Smooth muscle cell (in vitro differentiated cells): ENCODE results near the gene PIK3R5. TPM values are rescaled to one million over a fixed set of nuclear protein-coding genes. Genes with fewer than 3 reads are reported as not detected.
A peak's percentile ranks its signal among the peaks of the same experiment; 100 is the strongest.

Experiments used
- DNase-seq: peaks from one replicate; lab custom pipeline; 2025; ENCODE audit not compliant: unreplicated experiment; lab: John Stamatoyannopoulos, UW
- H2AFZ ChIP-seq: fragments of 200-600 bp; sonication (generic); 2 replicates; pipeline ENCODE4 v1.6.0; 2016; ENCODE audit warnings: antibody characterized with exemption, low read depth, mild to moderate bottlenecking
- H3F3A ChIP-seq: fragments of 200-600 bp; sonication (generic); 2 replicates; pipeline ENCODE4 v1.6.0; 2017; ENCODE audit warnings: antibody characterized with exemption, low read depth
- H3K27ac ChIP-seq: fragments of 200-600 bp; sonication (generic); 2 replicates; pipeline ENCODE4 v1.5.1; 2016; ENCODE audit warnings: low read depth, mild to moderate bottlenecking
- H3K27me3 ChIP-seq: fragments of 200-600 bp; sonication (generic); 2 replicates; pipeline ENCODE4 v1.6.1; 2016; ENCODE audit warnings: low read depth, mild to moderate bottlenecking
- H3K36me3 ChIP-seq: fragments of 200-600 bp; sonication (generic); 2 replicates; pipeline ENCODE4 v1.5.1; 2016; ENCODE audit warnings: low read depth
- H3K4me1 ChIP-seq: fragments of 200-600 bp; sonication (generic); 2 replicates; pipeline ENCODE4 v1.5.1; 2016; ENCODE audit warnings: low read depth
- H3K4me2 ChIP-seq: fragments of 200-600 bp; sonication (generic); 2 replicates; pipeline ENCODE4 v1.6.0; 2016; ENCODE audit warnings: mild to moderate bottlenecking
- H3K4me3 ChIP-seq: fragments of 200-600 bp; sonication (generic); 2 replicates; pipeline ENCODE4 v1.5.1; 2016; ENCODE audit warnings: mild to moderate bottlenecking
- H3K79me2 ChIP-seq: fragments of 200-600 bp; sonication (generic); 2 replicates; pipeline ENCODE4 v1.6.0; 2016; ENCODE audit warnings: low read depth, mild to moderate bottlenecking
- H3K9ac ChIP-seq: fragments of 200-600 bp; sonication (generic); 2 replicates; pipeline ENCODE4 v1.6.0; 2016; ENCODE audit warnings: low read depth
- H3K9me3 ChIP-seq: fragments of 200-600 bp; sonication (generic); replicated peaks from 2 replicates; pipeline ENCODE4 v1.5.1; 2016; ENCODE audit warnings: low read depth
- H4K20me1 ChIP-seq: fragments of 200-600 bp; sonication (generic); 2 replicates; pipeline ENCODE4 v1.6.0; 2016; ENCODE audit warnings: low read depth
- CTCF ChIP-seq: fragments of 200-600 bp; sonication (generic); IDR thresholded peaks from 2 replicates; pipeline ENCODE4 v1.5.1; 2017; ENCODE audit warnings: borderline replicate concordance, mild to moderate bottlenecking, antibody characterized with exemption; ENCODE audit not compliant: insufficient read depth, poor library complexity, severe bottlenecking
- WGBS: methylation state at CpG from one replicate; pipeline ENCODE4 v1.1.7; 2016; ENCODE audit warnings: low lambda C conversion rate; 5-methylcytosine and 5-hydroxymethylcytosine counted together
- polyA plus RNA-seq: library from polyadenylated mRNA; unstranded; fragments of >200 nt; fragmentation: Nextera tagmentation; extraction: Ambion mirVana; gene quantifications from 2 replicates; pipeline ENCODE4 v1.2.1, GENCODE V29; 2016
- total RNA-seq: library from RNA; depleted of rRNA; stranded (reverse); fragments of >200 nt; gene quantifications from 2 replicates; pipeline ENCODE4 v1.2.3, GENCODE V29; 2014

Gene PIK3R5
- total and polyA plus RNA-seq, 2 experiments from 2014 or later = not detected

GRCh38 chr17:8894673-8895578 is 70.6 kb downstream of the PIK3R5 start:
- peak overlapping the region; percentile 28 for H3K4me3 ChIP-seq
- H3K4me1 ChIP-seq = peaks cover 8% of the 10 kb centered on the region
- DNase-seq = no peak
- H4K20me1 ChIP-seq = no peaks in the 10 kb centered on the region
- no peak overlapping the region for H3K27ac ChIP-seq
- no peaks in the 10 kb centered on the region for H3K9me3 ChIP-seq
- 39% methylated on average over 24 of the region's 24 CpGs for WGBS
- H3K4me2 ChIP-seq = peak overlapping the region; percentile 82
- TF ChIP-seq CTCF = peak; percentile 70
- no peaks in the 10 kb centered on the region for H3K36me3 ChIP-seq
- H3K9ac ChIP-seq = no peak overlapping the region
- H3K79me2 ChIP-seq = no peaks in the 10 kb centered on the region
- peak overlapping the region; percentile 54 for H2AFZ ChIP-seq
- peaks cover 5% of the 10 kb centered on the region for H3K27me3 ChIP-seq
- H3F3A ChIP-seq = no peaks in the 10 kb centered on the region

GRCh38 chr17:8894202-8894671 is 71.3 kb downstream of the PIK3R5 start:
- peaks cover 5% of the 10 kb centered on the region for H3K27me3 ChIP-seq
- no peak overlapping the region for H3K27ac ChIP-seq
- no peak overlapping the region for H3K9ac ChIP-seq
- H2AFZ ChIP-seq = peak overlapping the region; percentile 54
- H3F3A ChIP-seq = no peaks in the 10 kb centered on the region
- H3K4me3 ChIP-seq = peak overlapping the region; percentile 28
- H3K9me3 ChIP-seq = no peaks in the 10 kb centered on the region
- H4K20me1 ChIP-seq = no peaks in the 10 kb centered on the region
- no peak for TF ChIP-seq CTCF
- no peaks in the 10 kb centered on the region for H3K36me3 ChIP-seq
- H3K79me2 ChIP-seq = no peaks in the 10 kb centered on the region
- peaks cover 8% of the 10 kb centered on the region for H3K4me1 ChIP-seq
- peak overlapping the region; percentile 82 for H3K4me2 ChIP-seq
- DNase-seq = no peak
- 63% methylated on average over 17 of the region's 17 CpGs for WGBS

GRCh38 chr17:8893621-8894201 is 71.8 kb downstream of the PIK3R5 start:
- H3K4me3 ChIP-seq = no peak overlapping the region
- TF ChIP-seq CTCF = no peak
- H3K79me2 ChIP-seq = no peaks in the 10 kb centered on the region
- no peaks in the 10 kb centered on the region for H3K9me3 ChIP-seq
- no peaks in the 10 kb centered on the region for H3F3A ChIP-seq
- H4K20me1 ChIP-seq = no peaks in the 10 kb centered on the region
- no peak for DNase-seq
- H3K4me1 ChIP-seq = peaks cover 8% of the 10 kb centered on the region
- WGBS = 87% methylated on average over 15 of the region's 15 CpGs
- no peak overlapping the region for H3K4me2 ChIP-seq
- H2AFZ ChIP-seq = no peak overlapping the region
- no peaks in the 10 kb centered on the region for H3K36me3 ChIP-seq
- peaks cover 5% of the 10 kb centered on the region for H3K27me3 ChIP-seq
- H3K9ac ChIP-seq = no peak overlapping the region
- H3K27ac ChIP-seq = no peak overlapping the region
